GM18511 (cell line): ENCODE results near the gene MXD4.
A peak's percentile ranks its signal among the peaks of the same experiment; 100 is the strongest.
"Not testable (repeated sequence)": the region's sequence is repeated elsewhere in the genome, so short reads cannot be mapped to it uniquely, and the experiment has no call there.

ENCODE experiments used
- ATAC-seq: cut with Tn5 transposase; IDR thresholded peaks from one replicate; pipeline ENCODE4 v1.9.1; 2021; ENCODE audit warnings: mild to moderate bottlenecking, moderate library complexity; ENCODE audit not compliant: unreplicated experiment

The MXD4 gene

DNA sequence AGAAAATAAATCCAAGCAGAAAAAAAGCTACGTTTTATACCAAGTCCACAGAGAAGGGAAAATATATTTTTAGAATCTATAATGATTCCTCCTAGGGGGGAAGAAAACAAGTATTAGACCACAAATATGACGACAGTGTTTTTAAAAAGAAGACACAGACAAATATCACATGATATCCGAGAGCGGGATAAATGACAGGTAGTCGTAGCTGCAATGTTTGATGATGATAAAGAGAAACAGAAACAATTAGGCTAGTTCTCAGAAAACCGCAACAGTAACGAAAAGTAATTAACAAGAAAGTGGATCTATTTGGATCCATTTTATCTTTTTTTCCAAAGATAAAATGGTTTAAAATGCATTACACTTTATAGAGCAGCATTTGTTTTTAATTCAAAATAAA lies 20.9 kb downstream of the MXD4 start:
- no peak for ATAC-seq

DNA sequence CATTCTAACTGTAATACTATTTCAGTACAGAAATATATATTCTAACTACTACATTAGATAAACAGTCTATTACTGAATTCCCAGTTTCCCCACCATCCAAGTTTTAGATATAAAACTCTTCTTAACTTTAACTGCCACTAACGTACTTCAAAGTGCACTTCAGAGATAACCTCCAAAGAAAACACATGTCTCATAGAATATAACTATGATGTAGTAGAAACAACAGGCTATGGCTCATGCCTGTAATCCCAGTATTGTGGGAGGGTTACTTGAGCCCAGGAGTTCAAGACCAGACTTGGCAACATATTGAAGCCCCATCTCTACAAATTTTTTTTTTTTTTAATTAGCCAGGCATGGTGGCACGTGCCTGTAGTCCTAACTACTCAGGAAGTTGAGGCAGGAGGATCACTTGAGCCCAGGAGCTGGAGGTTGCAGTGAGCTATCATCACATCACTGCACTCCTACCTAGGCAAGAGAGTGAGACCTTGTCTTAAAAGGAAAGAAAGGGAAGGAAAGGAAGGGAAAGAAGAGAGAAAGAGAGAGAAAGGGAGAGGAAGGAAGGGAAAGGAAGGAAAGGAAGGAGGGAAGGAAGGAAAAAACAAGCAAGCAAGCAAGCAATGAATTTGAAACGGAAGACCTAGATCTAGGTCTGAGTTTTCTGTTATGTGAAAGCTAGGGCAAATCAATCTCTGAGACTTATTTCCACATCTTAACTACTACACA lies 24.8 kb downstream of the MXD4 start:
- no peak for ATAC-seq

DNA sequence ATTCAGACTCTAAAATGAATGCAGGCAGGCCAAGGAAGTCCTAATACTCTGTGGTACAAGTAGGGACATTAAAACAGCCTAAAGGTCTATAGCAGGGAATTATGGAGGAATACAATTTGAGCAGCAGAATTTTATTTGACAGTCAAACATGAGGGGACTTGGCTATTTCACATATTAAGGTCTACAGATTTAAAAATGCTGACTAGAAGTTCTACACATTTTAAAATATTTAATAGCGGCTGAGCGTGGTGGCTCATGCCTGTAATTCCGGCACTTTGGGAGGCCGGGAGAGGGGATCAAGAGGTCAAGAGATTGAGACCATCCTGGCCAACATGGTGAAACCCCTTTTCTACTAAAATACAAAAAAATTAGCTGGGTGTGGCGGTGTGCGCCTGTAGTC lies 30.8 kb downstream of the MXD4 start:
- ATAC-seq = no peak

- ATAC-seq = no peak
Observed at GRCh38 chr4:2226261-2226660, 35.6 kb downstream of the MXD4 start.

GRCh38 chr4:2222838-2223237 lies 39.1 kb downstream of the MXD4 start:
- no peak for ATAC-seq

DNA sequence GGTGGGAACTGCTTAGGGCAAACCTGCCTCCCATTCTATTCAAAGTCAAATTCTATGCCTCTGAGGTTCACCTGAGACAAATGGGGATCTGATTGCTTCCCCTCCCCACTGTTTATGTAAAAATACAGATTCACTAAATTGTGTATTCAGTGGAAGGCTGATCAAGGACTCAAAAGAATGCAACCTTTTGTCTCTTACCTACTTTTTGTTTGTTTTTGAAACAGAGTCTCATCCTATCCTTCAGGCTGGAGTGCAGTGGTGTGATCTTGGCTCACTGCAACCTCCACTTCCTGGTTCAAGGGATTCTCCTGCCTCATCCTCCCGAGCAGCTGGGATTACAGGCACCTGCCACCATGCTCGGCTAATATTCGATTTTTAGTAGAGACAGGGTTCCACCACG lies 40.5 kb downstream of the MXD4 start:
- ATAC-seq = not testable (repeated sequence)

DNA sequence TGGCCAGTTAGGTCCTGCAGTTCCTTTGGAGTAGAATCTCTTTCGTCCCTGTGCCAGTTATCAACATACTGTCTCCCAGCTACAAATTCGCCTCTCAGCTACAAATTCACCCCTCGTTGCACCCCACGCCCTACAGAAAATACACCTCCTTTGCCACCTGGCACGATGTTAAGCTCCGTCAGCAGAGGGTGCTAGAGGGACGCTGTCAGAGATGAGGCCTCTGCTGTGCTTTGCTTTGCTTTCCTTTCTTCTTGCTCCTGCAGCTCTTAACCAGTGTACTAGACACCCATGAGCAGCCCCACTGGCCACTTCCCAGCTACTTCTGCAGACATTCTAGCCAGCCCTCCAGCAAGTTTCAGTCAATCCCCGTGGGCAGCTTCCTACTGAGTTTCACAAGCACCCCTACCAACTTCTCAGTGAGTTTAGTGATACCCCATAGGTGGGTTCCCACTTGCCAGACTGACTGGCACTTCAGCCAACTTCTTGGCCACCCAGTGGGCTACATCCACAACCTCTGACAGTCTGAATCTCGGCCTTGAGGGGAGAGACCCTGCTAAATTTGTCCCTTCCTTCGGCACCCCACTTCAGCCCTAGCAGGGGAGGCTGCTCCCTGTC lies 41.8 kb downstream of the MXD4 start:
- ATAC-seq = peak; percentile 61

DNA sequence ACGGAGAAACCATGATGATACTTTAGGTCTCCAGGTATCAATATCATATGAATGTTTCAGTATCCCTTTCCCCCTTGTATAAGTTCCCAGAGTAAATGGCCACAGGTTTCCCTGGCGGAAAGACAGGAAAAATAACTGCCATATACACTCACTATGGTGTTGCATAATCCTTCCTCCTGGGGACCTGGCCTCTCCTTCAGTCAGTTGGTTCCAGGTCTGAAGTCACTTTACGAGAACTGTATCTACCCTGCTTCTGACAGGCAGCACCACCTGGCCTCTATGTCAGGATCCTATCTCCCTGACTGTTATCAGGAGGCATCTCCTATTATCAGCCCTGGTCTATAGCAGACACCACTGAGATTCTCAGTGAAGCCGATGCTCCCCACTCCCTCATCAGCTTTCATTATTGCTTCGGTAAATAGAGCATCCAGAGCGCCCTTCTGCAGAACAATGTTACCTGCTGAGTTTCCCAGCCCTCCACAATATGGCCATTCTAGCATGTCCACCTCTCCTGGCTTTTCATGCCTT lies 42.6 kb downstream of the MXD4 start:
- no peak for ATAC-seq

- no peak for ATAC-seq
Observed at GRCh38 chr4:2218436-2218835, 43.5 kb downstream of the MXD4 start.

GRCh38 chr4:2217726-2218125 lies 44.2 kb downstream of the MXD4 start:
- ATAC-seq = no peak

- no peak for ATAC-seq
Observed at GRCh38 chr4:2212831-2213230, 49.1 kb downstream of the MXD4 start.

GRCh38 chr4:2202789-2203188 lies 59.1 kb downstream of the MXD4 start:
- not testable (repeated sequence) for ATAC-seq
